ENCODE data around the gene TGFA. TPM values are rescaled to one million over a fixed set of nuclear protein-coding genes. Genes with fewer than 3 reads are reported as not detected.
A peak's percentile ranks its signal among the peaks of the same experiment; 100 is the strongest.

Gene TGFA
- not detected in 2 replicates for total RNA-seq

DNA sequence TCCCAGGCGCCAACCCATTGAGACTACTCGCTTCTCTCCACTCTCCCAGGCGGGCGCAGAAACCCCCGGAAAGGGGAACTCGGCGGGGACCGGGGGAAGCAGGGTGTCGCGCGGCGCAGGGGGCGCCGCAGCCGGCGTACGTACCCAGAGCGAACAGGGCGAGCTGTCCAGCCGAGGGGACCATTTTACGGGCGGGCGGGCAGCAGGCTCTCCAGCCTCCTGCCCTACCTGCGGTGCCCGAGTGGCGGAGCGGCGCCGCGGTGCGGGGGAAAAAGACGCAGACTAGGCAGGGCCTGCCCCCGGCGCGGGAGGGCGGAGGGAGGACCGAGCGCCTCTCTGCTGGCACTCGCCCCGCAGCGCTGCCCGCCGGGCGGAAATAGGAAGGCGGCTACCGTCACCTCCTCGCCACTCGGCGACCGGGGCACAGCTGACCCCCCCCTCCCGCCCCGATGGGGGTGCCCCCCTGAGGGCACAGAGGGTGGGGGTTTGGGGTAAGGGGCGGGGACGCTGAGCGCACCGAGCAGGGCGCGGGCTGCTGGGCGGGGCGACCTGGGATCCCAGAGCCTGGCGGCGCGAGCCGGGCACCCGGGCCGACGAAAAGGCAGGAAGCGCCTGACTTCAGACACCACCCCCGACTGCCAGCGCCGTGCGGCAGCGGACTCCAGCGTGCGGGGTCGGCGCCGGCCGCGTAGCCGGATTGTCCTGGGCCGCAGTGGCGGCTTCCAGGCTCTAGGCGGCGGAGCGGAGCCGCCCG is at the start of gene TGFA:
Gene TGFA (minus strand): TSS at position 243 of the 754 bp plus-strand sequence. CDS start 59 bp downstream, at position 184.
- TF ChIP-seq, protein P1, sequence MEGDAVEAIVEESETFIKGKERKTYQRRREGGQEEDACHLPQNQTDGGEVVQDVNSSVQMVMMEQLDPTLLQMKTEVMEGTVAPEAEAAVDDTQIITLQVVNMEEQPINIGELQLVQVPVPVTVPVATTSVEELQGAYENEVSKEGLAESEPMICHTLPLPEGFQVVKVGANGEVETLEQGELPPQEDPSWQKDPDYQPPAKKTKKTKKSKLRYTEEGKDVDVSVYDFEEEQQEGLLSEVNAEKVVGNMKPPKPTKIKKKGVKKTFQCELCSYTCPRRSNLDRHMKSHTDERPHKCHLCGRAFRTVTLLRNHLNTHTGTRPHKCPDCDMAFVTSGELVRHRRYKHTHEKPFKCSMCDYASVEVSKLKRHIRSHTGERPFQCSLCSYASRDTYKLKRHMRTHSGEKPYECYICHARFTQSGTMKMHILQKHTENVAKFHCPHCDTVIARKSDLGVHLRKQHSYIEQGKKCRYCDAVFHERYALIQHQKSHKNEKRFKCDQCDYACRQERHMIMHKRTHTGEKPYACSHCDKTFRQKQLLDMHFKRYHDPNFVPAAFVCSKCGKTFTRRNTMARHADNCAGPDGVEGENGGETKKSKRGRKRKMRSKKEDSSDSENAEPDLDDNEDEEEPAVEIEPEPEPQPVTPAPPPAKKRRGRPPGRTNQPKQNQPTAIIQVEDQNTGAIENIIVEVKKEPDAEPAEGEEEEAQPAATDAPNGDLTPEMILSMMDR (IDR thresholded peaks at IDR 0.05; ENCODE audit: insufficient read depth, low read depth, low read length): peak; percentile 69
- DNase-seq (ENCODE audit: low read depth): peak; percentile 7
- H3K4me3 ChIP-seq (ENCODE audit: low read depth, low read length): peak within 1 kb of the TSS; percentile 53

DNA sequence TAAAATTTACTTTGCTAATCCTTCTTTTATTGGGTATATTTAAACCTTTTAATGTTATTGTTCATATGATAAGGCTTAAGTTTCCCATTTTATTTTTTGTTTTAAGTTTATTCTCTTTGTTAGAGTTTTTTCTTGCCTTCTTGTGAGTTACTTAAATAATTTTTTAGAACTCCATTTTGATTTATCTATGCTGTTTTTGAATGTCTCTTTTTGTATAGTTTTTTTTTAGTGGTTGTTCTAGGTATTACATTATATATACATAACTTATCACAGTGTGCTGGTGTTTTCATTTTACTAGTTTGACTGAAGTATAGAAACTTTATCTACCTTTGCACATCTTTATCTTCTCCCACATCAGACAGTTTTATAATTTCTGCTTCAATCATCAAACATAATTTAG is 49.4 kb upstream of the TGFA start:
- TF ChIP-seq, protein P1 (IDR thresholded peaks at IDR 0.05; ENCODE audit: insufficient read depth, low read depth, low read length): no peak
- no peak for DNase-seq (ENCODE audit: low read depth)
- H3K4me3 ChIP-seq (ENCODE audit: low read depth, low read length): no peak overlapping the region

DNA sequence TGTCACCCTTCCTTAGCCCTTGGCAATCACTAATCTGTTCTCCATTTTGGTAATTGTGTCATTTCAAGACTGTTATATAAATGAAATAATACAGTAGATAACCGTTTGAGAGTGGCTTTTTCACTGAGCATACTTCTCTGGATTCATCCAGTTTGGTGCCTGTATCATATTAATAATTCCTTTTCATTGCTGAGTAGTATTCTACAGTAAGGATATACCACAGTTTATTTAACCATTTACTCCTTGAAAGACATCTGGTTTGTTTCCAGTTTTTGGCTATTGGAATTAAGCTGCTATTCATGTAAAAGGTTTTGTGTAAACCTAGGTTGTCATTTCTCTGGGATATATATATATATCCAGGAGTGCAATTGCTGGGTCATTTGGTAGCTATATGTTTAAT is 44.6 kb upstream of the TGFA start:
- DNase-seq (ENCODE audit: low read depth): no peak
- TF ChIP-seq, protein P1 (IDR thresholded peaks at IDR 0.05; ENCODE audit: insufficient read depth, low read depth, low read length): no peak
- H3K4me3 ChIP-seq (ENCODE audit: low read depth, low read length): no peak overlapping the region

DNA sequence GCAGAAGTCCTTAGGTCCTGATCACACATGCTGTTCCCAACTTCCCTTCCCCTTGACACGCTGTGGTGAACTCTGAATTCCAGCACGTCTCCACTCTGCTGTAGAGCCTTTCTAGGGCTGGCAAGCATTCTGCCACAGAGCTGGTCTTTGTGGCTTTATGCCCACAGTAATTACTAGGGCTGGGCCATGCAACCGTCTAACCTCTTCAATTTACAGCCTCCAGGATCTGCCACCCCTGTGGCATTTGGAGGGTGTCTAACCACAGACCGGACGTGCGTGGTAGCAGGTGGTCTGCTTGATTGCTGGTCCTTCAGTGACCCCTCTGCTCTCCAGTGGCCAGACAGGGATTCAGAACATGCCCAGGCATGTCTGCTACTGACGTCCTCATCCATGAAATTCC is 43.1 kb upstream of the TGFA start:
- TF ChIP-seq, protein P1 (IDR thresholded peaks at IDR 0.05; ENCODE audit: insufficient read depth, low read depth, low read length): no peak
- H3K4me3 ChIP-seq (ENCODE audit: low read depth, low read length): no peak overlapping the region
- DNase-seq (ENCODE audit: low read depth): no peak

DNA sequence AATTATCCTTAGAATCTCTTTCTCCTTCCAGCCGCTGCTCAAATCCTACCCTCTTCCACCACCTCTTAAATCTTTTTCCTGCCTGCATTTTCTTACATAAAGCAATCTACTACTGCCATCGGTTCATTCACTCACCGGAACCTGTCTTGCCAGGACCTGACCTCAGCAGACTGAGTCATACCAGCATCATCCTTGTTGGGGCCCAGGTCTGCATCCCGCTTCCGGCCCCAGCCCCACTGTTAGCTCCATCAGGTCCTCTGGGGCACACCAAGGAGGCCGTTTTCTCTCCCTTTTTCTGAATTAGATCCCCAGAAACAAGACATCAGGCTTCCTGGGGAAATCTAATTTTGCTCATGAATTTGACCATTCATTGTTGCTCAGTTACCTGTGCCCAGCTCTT is 42.7 kb upstream of the TGFA start:
- H3K4me3 ChIP-seq (ENCODE audit: low read depth, low read length): no peak overlapping the region
- no peak for DNase-seq (ENCODE audit: low read depth)
- TF ChIP-seq, protein P1 (IDR thresholded peaks at IDR 0.05; ENCODE audit: insufficient read depth, low read depth, low read length): no peak

DNA sequence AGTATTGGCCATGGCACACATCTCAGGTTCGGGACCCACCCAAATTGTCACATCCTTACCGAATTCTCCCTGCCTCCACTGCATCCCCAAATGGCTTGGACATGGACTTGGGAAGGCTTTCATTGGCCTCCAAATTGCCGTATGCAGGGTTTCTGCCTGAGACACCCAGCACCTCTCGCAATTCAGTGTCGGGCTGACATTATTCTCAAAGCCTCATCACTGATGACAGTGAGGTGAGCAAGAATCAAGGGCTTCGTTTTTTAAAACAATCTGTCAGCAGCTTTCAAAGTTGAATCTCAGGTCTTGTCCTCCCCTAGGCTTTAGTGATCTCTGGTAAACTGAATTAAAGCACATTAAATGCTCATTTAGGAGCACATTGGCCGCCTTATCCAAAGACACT is 29.5 kb upstream of the TGFA start:
- no peak for DNase-seq (ENCODE audit: low read depth)
- TF ChIP-seq, protein P1 (IDR thresholded peaks at IDR 0.05; ENCODE audit: insufficient read depth, low read depth, low read length): no peak
- H3K4me3 ChIP-seq (ENCODE audit: low read depth, low read length): no peak overlapping the region

DNA sequence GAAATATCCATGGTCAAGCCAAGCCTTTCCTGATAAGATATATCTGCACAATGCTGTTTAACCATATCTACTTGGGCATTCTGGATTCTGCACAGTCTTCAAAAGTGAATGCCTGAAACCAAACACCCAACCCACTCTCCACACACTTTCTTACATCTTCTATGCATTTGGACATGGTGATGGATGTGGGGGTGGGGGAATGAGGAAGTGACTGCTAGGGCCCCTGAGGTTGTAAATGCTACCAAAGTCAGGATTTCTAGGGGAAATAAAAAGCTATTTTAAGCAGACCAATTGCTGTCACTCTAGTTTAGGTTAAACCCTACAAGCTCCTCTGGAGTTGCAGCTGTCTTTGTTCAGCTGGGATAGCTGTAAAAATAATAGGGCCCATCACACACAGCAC is 26.7 kb upstream of the TGFA start:
- DNase-seq (ENCODE audit: low read depth): no peak
- TF ChIP-seq, protein P1 (IDR thresholded peaks at IDR 0.05; ENCODE audit: insufficient read depth, low read depth, low read length): no peak
- no peak overlapping the region for H3K4me3 ChIP-seq (ENCODE audit: low read depth, low read length)

All from fibroblast of villous mesenchyme (primary cell).